NB4 (cell line): Measurements from ENCODE around the gene OLIG3.

Experiments used
- CTCF ChIP-seq: IDR thresholded peaks from one replicate; pipeline ENCODE4 v1.5.1; 2012; ENCODE audit warnings: low read depth, low read length
- POLR2A ChIP-seq: IDR thresholded peaks from 2 replicates; pipeline ENCODE4 v1.6.1; 2011; ENCODE audit warnings: mild to moderate bottlenecking; ENCODE audit not compliant: insufficient read length; ENCODE audit errors: extremely low read depth

GRCh38 chr6:137512757-137513605, 18.8 kb upstream of the OLIG3 start:
- TF ChIP-seq CTCF (no peak), POLR2A (no peak)
